T47D (cell line): ENCODE results near the gene C2orf76.
"Not testable (repeated sequence)": the region's sequence is repeated elsewhere in the genome, so short reads cannot be mapped to it uniquely, and the experiment has no call there.

Source experiments
- DNase-seq, 2 experiments: peaks; one replicate each; pipeline versions ENCODE4 v3.0.0 to v3.0.0-alpha.2; 2011 to 2012; ENCODE audit warnings: low read depth in 1 of 2, low spot score in 1 of 2
- JUND ChIP-seq: IDR thresholded peaks from 2 replicates; pipeline ENCODE4 v1.6.1; 2012; ENCODE audit warnings: low read depth
- in situ Hi-C: cut with HindIII; loops from 2 replicates; pipeline ENCODE4 v1.10.0; 2016; ENCODE audit warnings: low sequenced_read_pairs, low pct_unique_long_range_greater_than_20kb

The C2orf76 gene

DNA sequence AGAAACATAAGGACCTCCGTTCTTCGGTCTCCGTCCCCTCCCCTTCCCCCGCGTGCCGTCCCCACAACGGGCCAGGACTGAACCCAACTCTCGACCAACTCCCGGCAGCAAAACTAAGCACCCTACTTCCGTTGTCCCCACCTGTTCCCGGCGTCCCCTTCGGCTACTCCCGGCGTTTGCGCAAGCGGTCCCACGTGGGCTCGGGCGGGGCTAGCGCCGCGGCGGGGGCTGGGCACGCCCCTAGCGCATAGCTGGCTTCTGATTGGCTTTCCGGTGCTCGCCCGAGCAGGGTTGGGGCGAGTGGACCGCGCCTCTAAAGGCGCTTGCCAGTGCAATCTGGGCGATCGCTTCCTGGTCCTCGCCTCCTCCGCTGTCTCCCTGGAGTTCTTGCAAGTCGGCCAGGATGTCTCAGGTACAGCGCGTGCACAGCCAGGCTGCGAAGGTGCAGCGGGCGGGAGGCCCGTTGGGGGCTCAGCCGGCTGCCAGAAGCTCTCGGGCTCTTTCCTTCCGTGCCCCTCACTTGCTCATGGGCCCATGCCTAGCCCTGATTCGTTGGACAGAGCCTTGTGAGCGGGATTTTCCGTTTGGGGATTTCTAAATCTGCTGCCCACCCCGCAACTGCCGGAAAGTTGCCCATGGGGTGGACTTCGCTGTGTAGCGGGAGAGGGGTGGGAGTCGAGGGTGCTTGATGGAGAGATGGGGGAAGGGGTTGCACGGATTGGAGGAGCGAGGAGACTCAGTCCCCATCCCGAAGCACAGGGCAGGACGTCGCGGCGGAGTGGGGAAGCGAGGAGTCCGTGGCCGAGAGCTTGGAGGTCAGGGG, at the start of gene C2orf76, which contains the start of gene DBI:
Gene C2orf76, minus strand, starts transcription at position 186 of the 823 bp plus-strand sequence. CDS start 26,875 bp downstream, outside the sequence.
Gene DBI, plus strand, starts transcription at position 329 of the 823 bp plus-strand sequence. Its CDS starts 75 bp downstream, at position 404.
- no peak for TF ChIP-seq JUND
- DNase-seq, result peak; percentile 89 to 97
- in situ Hi-C loops, result no loop called here

DNA sequence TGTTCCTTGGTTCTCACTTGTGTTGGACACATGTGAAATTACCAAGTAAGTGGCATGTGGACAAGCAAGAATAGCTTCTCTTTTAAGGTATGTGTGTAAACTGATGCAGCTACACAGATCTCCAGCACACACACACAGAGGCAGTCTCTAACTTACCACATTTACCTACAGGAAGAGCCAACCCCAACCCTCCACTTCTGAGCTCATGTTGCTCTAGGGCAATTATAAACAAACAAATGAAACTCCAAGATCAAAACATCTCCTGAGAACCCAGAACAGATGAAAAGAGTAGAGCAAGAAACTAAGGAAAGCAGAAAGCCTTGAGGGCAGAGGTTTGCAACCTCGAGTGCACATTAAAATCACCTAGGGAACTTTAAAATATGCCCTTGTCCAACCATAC, 49.0 kb upstream of the C2orf76 start:
- in situ Hi-C loops, result no loop called here
- peak in 1 of 2 experiments; percentile 49 for DNase-seq
- TF ChIP-seq JUND, result no peak

DNA sequence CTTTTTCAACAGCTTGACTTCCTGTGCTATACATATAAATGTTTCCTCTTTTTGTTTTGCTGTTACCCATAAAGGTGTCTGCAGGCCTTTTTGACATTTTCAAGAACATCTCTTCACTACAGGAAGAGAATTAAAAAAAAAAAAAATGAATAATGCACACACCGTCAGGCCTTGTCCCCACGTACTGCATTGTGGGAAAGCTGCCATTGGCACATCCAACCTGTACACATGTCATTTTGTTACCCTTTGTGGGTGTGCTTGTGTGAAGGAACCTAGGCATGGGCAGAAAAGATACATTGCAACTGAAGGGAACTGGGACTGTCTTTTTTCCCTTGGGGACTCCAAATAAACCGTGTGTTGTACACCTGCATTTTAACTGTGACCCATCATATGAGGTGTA, 48.3 kb upstream of the C2orf76 start:
- DNase-seq, result no peak
- in situ Hi-C loops, result no loop called here

DNA sequence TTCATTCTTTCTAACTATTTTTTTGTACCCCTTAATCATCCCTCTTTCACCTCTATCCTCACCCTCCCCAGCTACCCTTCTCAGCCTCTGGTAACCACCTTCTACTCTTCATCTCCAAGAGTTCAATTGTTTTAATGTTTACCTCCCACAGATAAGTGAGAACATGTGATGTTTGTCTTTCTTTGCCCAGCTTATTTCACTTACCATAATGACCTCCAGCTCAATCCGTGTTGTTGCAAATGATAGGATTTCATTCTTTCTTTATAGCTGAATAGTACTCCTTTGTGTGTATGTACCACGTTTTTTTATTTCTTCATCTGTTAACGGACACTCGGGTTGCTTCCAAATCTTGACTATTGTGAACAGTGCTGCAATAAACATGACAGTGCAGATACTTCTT, 42.9 kb upstream of the C2orf76 start:
- in situ Hi-C loops, result no loop called here
- no peak for DNase-seq
- no peak for TF ChIP-seq JUND

More for the DNA sequence above, 48.3 kb upstream of the C2orf76 start:
- TF ChIP-seq JUND, result no peak

DNA sequence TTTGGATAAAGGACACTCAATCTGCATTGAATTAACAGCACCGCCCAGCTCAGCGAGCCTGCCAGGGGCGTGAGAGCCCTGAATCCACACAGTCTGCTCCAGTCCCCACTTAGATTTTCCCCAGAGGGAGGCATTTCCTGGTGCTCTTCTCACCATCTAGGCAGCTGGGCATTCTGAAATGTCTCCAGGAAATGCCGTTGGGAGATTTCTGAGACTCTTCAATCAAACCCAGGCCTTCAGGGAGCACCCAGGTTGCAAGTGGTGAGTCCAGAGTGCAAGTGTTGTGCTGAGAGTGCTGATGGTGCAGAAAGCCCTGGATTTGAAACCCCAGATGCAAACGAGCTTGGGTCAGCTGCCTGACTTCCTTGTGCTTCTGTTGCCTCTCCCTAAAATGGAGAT, 41.6 kb upstream of the C2orf76 start:
- in situ Hi-C loops, result no loop called here
- no peak for DNase-seq
- TF ChIP-seq JUND, result no peak

DNA sequence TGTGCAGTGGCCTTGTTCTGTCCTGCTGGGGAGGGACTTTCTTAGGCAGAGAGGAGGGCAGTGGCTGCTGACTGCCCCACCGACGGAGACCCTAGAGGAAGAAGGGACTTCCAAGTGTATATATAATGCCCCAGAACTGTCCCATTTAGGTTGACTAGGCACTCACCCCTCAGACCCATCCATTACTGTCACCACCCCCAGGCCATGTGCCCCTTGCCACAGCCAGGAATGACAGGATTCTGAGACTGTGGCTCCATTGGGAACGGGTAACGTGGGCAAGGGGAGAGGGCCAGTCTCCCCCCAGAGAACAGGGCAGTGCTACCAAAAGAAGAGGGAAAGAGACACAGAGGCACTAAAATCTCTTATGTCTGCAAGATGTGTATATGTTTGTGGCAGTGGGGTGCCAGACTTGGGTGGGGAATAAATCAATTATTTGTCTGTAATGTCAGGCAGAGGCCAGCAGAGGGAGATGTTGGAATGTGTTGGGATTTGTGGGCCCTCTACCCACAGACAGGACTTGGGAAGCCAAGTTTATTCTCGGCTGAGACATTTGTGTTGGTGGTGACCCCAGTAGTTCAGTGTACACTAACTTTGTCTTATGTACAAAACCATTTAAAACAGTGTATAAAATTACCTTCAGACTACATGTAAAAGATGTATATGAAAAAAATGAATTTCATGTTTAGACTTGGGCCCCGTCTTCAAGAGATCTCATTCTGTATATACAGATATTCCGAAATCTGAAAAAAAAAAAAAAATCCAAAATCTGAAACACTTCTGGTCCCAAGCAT, 41.0 kb upstream of the C2orf76 start:
- in situ Hi-C loops, result no loop called here
- DNase-seq, result peak; percentile 24 to 63

DNA sequence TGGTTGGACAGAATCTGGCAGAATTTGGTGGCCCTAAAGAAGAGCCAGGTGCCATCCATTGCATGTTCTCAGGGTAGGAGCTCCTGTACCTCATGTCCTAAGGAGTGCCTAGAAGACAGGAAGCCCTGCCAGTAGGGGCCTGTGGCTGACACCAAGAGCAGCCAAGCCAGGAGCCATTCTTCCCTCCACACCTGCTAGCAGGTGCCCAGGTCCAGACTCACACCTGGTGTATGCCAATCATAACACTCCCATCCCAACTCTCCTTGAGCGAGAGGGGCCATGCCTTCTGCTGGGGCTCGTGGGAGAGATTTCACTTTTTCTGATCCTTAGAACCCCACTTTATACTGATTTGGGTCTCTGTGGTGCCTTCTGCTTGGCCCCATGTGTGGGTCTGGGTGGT, 38.5 kb upstream of the C2orf76 start:
- no peak for TF ChIP-seq JUND
- DNase-seq, result no peak
- in situ Hi-C loops, result no loop called here

More for the DNA sequence above, 41.0 kb upstream of the C2orf76 start:
- no peak for TF ChIP-seq JUND

DNA sequence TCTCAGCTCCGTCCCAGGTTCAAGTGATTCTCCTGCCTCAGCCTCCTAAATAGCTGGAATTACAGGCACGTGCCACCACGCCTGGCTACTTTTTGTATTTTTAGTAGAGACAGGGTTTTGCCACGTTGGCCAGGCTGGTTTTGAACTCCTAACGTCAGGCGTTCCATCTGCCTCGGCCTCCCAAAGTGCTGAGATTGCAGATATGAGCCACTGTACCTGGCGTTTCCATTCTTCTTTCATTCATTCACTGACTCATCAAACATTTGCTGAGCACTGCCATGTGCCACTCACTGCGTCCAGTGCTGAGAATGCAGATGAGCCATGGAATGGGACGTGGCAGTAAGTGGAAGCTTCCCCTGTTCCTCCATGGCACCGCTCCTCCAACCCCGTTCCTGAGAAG, 37.0 kb upstream of the C2orf76 start:
- DNase-seq, in situ Hi-C loops: not testable (repeated sequence)

DNA sequence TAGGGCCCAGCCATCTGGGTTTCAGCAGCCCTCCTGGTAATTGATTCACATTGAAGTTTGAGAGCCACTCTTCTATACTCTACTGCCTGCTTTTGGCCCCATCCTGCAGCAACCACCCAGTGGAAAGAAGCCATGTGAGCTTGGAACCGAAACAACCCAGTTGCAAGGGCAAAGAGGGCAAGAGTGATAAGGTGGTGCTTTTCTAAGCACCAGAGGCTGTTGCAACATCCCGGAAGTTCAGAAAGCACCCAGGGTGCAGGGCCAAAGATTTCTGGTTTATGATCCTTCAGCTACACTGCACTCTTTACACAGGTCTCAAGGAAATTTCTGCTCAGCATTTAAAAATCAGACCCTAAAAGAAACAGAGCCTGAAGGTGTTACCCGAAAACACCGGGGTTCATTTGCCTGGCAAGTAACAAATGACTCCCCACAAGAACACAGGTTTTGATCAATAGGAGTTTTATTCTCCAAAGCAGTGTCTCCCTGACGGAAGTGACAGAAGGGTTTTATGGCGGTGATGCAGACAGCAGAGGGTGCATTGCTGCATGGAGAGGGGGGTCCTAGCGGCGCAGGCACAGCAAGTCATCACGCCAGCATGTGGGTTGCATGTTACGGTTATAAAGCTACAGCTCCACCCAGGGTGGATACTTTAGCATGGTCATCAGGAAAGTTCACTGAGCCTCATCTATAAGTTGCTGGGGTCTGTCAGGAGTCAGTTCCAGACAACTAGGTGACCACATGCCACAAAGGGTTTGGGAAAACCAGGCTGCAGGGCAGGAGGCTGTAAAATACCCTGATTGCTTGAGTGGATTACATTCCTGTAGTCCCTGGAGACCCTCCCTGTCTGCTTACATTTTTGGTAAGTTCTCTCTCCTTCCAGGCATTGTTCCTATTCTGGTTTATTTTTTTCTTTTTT, 36.3 kb upstream of the C2orf76 start:
- in situ Hi-C loops, result no loop called here
- TF ChIP-seq JUND, result no peak
- DNase-seq, result no peak

DNA sequence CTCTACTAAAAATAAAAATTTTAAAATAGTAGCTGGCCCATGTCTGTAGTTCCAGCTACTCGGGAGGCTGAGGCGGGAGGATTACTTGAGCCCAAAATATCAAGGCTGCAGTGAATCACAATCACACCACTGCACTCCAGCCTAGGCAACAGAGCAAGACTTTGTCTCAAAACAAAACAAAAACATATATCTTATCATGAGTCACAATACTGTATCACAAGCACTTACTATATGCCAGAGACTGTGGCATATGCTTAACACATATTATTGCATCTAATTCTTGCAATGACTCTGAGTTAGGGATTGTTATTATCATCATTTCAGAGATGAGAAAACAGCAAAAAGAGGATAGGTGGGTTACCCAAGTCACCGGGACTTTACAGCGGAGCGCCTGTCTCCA, 35.5 kb upstream of the C2orf76 start:
- no peak for TF ChIP-seq JUND
- in situ Hi-C loops, result no loop called here
- DNase-seq, result no peak

DNA sequence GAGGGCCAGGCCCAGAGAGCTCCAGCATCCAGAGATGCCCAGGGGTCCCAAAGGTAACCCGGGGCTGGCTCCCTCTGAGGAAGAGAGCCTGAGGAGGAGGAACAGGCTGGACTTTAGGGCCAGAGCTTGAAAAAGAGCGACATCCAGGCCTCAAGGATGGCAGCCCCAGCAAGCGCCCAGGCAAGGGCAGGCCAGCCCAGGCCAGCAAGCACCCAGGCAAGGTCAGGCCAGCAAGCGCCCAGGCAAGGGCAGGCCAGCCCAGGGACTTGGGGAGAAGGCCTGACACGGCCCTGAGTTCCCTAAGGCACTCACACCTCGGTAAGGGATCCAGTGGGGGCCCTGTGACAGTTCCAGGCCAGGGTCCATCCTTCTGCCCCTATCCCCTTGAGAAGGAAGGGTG, 30.6 kb upstream of the C2orf76 start:
- DNase-seq, result no peak
- in situ Hi-C loops, result no loop called here

More for the DNA sequence above, 30.6 kb upstream of the C2orf76 start:
- no peak for TF ChIP-seq JUND
